Stimulated activated CD8-positive, alpha-beta memory T cell treated with anti-CD3 and anti-CD28 coated beads, Interleukin-12 subunit alpha, Interleukin-12 subunit beta, amount 100 ng/mL, for 1 hour (primary cell): Measurements from ENCODE around the gene ZNF385C.
"Not testable (repeated sequence)": the region's sequence is repeated elsewhere in the genome, so short reads cannot be mapped to it uniquely, and the experiment has no call there.

Experiments used
- DNase-seq: peaks from one replicate; pipeline ENCODE4 v3.0.0-alpha.2; 2020; ENCODE audit warnings: low read depth

Gene ZNF385C

GRCh38 chr17:42050393-42051012 lies 47.8 kb downstream of the ZNF385C start, which contains the start of gene C17orf113:
C17orf113 (minus strand) TSS chr17:42050601; CDS start chr17:42043376, 7,225 bp downstream.
- peak; percentile 20 for DNase-seq

GRCh38 chr17:42049834-42050392 lies 48.4 kb downstream of the ZNF385C start:
- DNase-seq = no peak

- DNase-seq = no peak
Measured at GRCh38 chr17:42047343-42047742, 50.9 kb downstream of the ZNF385C start.

GRCh38 chr17:42045719-42046118 lies 52.6 kb downstream of the ZNF385C start:
- no peak for DNase-seq

GRCh38 chr17:42042598-42043319 lies 55.5 kb downstream of the ZNF385C start:
- no peak for DNase-seq

- DNase-seq = no peak
Measured at GRCh38 chr17:42041619-42042018, 56.7 kb downstream of the ZNF385C start.

GRCh38 chr17:42040818-42041217 lies 57.5 kb downstream of the ZNF385C start:
- no peak for DNase-seq

- DNase-seq = no peak
Measured at GRCh38 chr17:42039794-42040763, 58.2 kb downstream of the ZNF385C start.

GRCh38 chr17:42038221-42038973 lies 59.9 kb downstream of the ZNF385C start:
- DNase-seq = no peak

- DNase-seq = no peak
Measured at GRCh38 chr17:42034059-42034458, 64.2 kb downstream of the ZNF385C start.

- DNase-seq = no peak
Measured at GRCh38 chr17:42031584-42031983, 66.7 kb downstream of the ZNF385C start.

GRCh38 chr17:42028791-42029127 lies 69.5 kb downstream of the ZNF385C start:
- DNase-seq = no peak

- no peak for DNase-seq
Measured at GRCh38 chr17:42027961-42028790, 70.1 kb downstream of the ZNF385C start.

- no peak for DNase-seq
Measured at GRCh38 chr17:42027590-42027889, 70.7 kb downstream of the ZNF385C start.

GRCh38 chr17:42026857-42027589 lies 71.2 kb downstream of the ZNF385C start:
- DNase-seq = no peak

GRCh38 chr17:42025936-42026335 lies 72.3 kb downstream of the ZNF385C start:
- DNase-seq = no peak

GRCh38 chr17:42025191-42025579 lies 73.1 kb downstream of the ZNF385C start:
- no peak for DNase-seq

GRCh38 chr17:42023524-42024349 lies 74.5 kb downstream of the ZNF385C start:
- DNase-seq = no peak

GRCh38 chr17:42020845-42021244 lies 77.4 kb downstream of the ZNF385C start:
- not testable (repeated sequence) for DNase-seq
